ENCODE measurements around the gene BCKDK.

DNA sequence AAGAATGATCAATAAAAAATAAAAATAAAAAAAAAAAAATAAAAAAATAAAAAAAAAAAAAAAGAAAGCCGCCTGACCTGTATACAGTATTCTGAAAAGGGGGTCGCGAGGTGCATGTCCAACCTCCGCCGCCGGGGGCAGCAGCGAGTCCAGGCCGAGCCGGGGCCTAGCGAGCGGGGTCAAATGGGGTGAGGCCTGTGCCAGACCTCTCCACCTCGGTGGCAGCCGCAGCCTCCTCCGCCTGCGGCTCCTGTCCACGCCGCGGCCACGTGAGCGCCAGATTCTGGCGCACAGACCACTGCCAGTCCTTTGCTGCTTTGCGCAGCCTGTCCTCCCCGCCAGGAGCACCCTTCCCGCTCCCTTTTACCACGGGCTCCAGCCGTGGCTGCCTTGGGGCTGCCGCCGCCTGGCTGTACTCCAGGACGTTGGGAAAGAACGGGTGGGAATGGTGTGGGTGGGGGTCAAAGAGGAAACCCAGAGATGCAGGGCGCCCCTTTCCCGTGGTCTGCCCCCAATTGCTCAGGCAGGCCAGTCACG is 2.4 kb upstream of the BCKDK start:
- TF ChIP-seq CTCF (conservative IDR thresholded peaks at IDR 0.05; ENCODE audit: low read length): peak; percentile 75
- no peak for TF ChIP-seq EZH2phosphoT487 (IDR thresholded peaks at IDR 0.05; ENCODE audit: borderline replicate concordance, low read depth, low read length)
